Measurements from ENCODE around the gene CDC42SE2.

CDC42SE2 gene, protein sequence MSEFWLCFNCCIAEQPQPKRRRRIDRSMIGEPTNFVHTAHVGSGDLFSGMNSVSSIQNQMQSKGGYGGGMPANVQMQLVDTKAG

DNA sequence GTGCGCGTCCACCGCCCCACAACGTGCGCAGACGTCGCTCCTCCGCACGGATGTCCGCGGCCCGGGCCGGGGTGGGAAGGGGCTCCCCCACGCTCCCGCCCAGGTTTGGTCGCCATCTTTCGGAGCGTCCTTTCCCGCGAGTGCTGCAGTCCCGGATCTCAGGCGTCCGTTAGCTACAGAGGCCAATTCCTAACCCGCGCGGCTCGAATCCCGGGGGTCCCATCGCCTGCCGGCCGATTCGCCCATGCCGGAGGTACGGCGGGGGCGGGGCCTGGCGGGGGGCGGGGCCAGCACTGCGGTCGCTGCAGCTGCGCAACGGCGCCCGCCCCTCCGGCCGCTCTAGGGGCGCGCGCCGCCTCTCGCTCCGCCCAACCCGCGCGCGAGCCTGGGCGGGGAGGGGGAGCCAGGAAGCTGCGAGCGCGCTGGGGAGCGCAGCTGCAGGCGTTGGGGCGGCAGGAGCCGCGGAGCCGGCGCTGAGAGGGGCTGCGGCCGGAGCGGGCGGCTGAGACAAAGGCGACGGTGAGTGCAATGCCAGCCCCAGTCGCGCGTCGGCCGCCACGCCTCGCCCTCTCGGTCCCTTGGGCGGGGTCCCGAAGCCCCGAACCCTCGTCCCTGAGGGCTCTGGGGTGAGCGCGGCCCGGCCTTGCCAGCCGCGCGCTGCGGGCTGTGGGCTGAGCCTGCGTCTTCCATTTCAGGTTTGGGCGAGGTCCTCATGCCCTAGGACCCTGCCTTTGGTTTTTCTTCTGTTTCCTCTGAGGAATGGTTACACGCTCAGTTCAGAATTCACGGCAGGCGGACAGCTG is at the start of gene CDC42SE2:
TSS of gene CDC42SE2 (plus strand) at position 406 of the 803 bp plus-strand sequence. CDS start 95,441 bp downstream, outside the sequence.
- TF ChIP-seq CTCF (IDR thresholded peaks at IDR 0.05; ENCODE audit: insufficient read depth, low read depth, low read length, missing control alignments) = no peak
- DNase-seq (ENCODE audit: low read depth) = peak; percentile 91
- H3K4me3 ChIP-seq (ENCODE audit: low read length) = peak within 1 kb of the TSS; percentile 89

DNA sequence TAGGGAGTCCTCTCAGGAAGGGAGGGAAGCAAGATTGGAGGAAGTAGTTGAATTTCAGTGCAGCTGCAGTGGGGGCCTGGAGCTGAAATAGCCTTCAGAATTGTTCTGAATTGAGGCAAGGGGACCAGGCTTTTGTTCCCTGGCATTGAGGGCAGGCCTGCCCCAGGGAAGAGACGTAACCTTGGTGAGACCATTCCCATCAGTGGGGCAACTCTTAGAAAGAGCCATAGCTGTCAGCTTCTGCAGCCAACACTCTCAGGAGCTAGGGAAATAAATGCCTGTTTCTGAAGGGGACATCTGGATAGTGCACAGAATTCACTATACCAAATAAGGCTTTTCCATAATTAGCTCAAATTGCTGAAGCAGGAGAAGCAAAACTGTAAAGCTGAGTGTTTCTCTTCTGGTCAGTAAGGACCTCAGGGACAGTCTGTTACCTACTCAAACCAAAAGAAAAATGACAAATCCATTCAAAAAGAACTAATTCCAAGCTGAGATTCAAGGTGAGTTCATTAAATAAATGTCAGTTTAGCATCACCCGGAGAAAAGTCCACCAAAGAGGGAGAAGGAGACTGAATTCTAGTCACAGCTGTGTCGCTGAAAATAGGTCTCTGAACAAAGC is 49.1 kb upstream of the CDC42SE2 start:
- no peak for DNase-seq (ENCODE audit: low read depth)
- no peak overlapping the region for H3K4me3 ChIP-seq (ENCODE audit: low read length)
- TF ChIP-seq CTCF (IDR thresholded peaks at IDR 0.05; ENCODE audit: insufficient read depth, low read depth, low read length, missing control alignments) = no peak

GRCh38 chr5:131217791-131218190 is 46.1 kb upstream of the CDC42SE2 start:
- no peak overlapping the region for H3K4me3 ChIP-seq (ENCODE audit: low read length)
- no peak for TF ChIP-seq CTCF (IDR thresholded peaks at IDR 0.05; ENCODE audit: insufficient read depth, low read depth, low read length, missing control alignments)
- no peak for DNase-seq (ENCODE audit: low read depth)

- DNase-seq (ENCODE audit: low read depth) = peak; percentile 64
- H3K4me3 ChIP-seq (ENCODE audit: low read length) = no peak overlapping the region
- TF ChIP-seq CTCF (IDR thresholded peaks at IDR 0.05; ENCODE audit: insufficient read depth, low read depth, low read length, missing control alignments) = no peak
These were observed 45.5 kb upstream of the CDC42SE2 start for GRCh38 chr5:131218392-131218791.

DNA sequence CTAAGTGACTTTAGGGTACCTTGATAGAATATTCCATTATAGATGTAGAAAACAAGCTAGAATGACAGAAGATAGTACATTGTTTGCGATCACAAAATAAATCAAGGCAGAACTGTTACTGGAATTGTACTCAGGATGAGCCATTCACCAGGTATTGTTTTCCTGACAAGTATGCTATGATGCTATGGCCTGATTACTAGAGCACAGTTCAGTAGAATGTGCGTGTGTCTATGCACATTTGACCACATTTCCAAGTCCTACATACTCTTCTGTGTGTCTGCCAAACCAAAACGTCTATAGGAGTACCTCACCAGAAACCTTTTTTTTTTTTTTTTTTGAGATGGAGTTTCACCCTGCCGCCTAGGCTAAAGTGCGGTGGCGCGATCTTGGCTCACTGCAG is 43.3 kb upstream of the CDC42SE2 start:
- no peak for DNase-seq (ENCODE audit: low read depth)
- H3K4me3 ChIP-seq (ENCODE audit: low read length) = no peak overlapping the region
- TF ChIP-seq CTCF (IDR thresholded peaks at IDR 0.05; ENCODE audit: insufficient read depth, low read depth, low read length, missing control alignments) = no peak

DNA sequence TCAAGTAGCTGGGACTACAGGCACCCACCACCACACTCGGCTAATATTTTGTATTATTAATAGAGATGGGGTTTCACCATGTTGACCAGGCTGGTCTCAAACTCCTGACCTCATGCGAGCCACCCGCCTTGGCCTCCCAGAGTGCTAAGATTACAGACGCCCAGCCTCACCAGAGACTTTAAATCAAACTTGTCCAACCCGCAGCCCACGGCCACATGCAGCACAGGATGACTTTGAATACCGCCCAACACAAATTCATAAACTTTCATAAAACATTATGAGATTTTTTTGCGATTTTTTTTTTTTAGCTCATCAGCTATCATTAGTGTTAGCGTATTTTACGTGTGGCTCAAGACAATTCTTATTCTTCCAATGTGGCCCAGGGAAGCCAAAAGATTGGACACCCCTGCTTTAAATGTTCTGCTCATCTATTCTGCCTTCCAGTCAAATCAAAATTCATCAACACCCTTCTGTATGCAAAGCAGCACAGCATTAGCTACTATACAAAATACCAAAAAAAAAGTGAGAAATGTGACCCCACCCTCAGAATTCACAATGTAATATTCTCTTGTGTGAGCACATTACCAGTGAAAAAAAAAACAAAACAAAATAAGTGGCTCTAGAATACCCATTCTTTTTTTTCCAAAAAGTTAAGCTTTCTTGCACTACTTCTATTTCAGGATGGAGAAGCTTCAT is 42.7 kb upstream of the CDC42SE2 start:
- TF ChIP-seq CTCF (IDR thresholded peaks at IDR 0.05; ENCODE audit: insufficient read depth, low read depth, low read length, missing control alignments) = no peak
- no peak overlapping the region for H3K4me3 ChIP-seq (ENCODE audit: low read length)
- no peak for DNase-seq (ENCODE audit: low read depth)
